Stimulated activated naive CD4-positive, alpha-beta T cell treated with Interleukin-2 at 50 U/mL for 16 hours (primary cell): Measurements from ENCODE around the gene CCDC137.

Source experiments
- DNase-seq: peaks from one replicate; lab custom pipeline; 2025; lab: John Stamatoyannopoulos, UW

CCDC137 gene

DNA sequence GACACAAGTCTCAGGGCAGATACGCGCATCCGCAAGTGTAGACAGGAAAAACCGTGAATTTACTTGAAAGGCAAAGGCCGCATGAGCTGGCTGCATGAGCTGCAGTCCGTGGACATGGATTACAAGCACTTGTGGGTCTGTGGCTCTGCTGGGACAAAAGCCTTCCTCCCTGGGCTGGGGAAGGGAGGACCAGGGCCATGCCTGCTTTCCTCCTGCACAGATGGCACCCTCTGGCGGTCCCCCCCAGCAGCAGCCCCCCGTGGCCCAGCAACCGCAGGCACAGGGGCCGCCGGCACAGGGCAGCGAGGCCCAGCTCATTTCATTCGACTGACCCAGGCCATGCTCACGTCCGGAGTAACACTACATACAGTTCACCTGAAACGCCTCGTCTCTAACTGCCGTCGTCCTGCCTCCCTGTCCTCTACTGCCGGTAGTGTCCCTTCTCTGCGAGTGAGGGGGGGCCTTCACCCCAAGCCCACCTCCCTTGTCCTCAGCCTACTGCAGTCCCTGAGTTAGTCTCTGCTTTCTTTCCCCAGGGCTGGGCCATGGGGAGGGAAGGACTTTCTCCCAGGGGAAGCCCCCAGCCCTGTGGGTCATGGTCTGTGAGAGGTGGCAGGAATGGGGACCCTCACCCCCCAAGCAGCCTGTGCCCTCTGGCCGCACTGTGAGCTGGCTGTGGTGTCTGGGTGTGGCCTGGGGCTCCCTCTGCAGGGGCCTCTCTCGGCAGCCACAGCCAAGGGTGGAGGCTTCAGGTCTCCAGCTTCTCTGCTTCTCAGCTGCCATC lies 34.9 kb downstream of the CCDC137 start:
- DNase-seq = peak; percentile 7

DNA sequence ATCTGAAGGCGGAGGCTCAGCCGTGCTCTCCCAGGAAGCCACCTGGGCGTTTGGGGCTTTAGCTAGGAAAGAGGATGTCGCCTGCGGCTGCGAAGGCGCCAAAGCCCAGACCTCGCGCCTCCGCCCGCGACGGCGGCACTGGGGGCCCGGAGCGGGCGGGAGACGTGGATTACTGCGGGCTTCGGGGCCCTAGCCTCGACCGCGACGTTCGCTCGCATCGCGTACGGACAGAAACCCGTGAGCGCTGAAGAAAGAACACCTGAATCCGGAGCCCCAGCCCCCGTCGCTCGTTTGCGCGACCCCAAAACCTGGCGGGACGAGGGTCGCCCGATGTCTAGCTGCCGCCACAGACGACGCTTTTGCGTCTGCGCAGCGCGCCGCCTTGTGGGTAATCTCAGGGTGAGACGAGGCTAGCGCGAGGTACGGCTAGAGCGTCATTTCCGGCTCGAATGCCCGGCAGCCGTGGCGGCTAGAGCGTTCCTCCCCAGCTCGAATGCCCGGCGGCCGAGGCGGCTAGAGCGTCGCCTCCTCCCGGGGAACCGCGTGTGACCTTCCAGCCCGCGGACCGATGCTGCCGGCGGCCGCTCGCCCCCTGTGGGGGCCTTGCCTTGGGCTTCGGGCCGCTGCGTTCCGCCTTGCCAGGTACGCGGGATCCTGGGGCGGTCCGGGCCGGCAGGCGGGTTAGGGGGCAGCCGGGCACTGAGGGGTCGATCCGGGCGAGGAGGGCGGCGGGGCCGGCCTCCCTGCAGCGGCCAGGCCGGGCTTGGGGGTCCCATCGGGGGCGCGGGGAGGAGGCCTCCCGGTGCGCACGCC lies 36.6 kb downstream of the CCDC137 start, which contains the start of gene MRPL12:
MRPL12 (plus strand) TSS at position 434 of the 813 bp plus-strand sequence; CDS start at position 569, 135 bp downstream.
- DNase-seq = peak; percentile 85

DNA sequence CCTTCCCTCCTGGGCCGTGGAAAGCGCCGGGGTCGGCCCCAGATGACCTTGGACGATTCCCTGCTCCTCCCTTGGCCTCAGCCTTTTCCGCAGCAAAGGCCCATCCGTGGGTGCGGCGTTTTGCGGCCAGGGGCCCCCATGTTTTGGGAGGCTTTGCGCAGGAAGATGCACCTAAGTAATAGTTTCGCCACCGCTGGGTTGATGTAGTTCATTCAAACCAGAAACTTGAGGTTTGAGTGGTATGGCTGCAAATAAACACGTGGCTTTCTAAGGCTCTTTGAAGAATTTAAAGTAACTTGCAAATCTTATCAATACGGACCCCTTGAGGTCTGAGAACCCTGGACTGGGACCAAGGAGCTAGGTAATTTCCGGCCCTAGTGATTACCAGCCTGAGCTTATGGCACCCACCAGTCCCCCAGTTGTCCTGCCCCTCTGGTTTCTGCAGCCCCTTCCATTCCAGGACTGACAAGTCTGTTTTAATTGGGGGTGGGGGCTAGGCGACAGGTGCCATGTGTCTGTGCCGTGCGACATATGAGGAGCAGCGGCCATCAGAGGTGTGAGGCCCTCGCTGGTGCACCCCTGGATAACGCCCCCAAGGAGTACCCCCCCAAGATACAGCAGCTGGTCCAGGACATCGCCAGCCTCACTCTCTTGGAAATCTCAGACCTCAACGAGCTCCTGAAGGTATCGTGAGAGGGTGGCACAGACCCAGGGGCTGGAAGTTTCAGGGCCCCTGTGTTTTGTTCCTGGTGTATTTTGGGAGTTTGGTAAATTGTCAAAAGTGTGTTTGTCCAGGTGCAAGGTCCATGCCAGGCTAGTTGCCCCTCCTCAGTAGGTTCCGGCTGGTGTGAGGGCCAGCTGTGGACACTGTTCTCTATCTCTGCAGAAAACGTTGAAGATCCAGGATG lies 37.5 kb downstream of the CCDC137 start:
- peak; percentile 13 for DNase-seq

DNA sequence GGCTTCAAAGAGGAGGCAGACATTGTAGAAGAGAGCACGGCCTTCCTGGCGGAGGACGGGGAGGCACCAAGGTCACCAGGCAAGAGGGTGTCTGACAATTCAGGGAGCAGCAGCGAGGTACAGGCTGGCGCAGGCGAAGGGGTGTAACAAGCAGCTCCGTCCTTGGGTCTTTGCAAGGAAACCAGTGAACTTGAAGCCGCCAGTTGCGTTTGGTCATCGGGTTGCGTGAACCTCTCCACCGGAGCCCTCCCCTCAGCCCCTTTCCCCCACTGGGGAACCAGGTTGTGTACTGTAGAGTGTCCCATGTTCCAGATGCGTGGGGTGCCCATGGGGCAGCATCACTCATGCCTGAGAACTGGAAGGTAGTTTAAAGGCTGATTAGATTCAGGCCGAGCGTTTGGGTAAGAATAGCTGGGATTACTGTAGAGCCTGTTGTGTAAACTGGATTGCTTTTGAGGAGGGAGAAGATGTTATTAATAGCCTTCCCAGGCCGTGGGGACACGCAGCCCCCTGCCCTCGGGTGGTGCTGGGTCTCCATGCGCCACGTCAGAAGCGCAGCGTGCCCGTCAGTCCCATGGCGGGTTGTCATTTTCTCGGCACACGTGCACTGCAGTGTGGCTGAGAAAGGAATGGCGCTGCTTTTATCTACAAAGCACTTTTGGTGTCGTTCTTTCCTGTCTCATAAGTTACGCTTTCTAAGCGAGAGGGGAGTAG lies 39.1 kb downstream of the CCDC137 start:
- DNase-seq = no peak

DNA sequence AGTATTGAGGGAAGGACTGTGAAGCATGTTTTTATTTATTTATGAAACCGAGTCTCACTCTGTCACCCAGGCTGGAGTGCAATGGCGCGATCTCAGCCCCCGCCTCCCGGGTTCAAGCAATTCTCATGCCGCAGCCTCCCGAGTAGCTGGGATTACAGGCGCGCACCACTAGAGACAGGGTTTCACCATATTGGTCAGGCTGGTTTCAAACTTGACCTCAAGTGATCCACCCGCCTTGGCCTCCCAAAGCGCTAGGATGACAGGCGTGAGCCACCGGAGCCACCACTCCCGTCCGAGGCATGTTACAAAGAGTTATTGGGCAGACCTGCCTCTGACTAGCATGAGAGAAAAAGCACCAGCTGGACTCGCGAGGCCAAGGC lies 39.7 kb downstream of the CCDC137 start:
- DNase-seq = no peak

DNA sequence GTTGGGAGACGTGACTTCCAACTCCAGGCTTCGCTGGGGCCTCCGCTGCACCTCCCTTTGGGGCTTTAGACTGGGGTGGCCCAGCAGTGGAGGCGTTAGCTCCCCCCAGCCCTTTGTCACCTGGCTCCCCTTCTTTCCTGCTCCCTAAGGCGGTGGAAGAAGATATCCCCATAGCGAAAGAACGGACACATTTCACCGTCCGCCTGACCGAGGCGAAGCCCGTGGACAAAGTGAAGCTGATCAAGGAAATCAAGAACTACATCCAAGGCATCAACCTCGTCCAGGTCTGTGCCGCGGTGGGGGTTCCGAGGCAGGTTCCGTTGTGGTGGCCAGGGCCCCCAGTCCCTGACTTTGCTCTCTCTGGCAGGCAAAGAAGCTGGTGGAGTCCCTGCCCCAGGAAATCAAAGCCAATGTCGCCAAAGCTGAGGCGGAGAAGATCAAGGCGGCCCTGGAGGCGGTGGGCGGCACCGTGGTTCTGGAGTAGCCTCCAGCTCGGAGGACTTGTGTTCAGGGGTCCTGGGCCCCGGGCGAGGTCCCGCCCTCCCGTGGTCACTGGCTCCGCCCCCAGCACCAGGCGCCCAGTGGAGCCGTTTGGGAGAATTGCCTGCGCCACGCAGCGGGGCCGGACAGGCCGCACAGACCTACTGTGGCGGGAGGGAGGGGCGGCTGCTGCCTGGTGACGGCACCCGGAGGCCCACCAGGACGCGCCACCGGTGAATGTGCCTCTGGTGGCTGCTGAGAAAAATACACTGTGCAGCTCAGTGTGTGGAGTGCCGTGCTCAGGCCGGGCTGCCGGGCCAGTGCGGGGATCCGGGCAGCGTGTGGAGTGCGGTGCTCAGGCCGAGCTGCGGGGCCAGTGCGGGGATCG lies 40.5 kb downstream of the CCDC137 start:
- no peak for DNase-seq

DNA sequence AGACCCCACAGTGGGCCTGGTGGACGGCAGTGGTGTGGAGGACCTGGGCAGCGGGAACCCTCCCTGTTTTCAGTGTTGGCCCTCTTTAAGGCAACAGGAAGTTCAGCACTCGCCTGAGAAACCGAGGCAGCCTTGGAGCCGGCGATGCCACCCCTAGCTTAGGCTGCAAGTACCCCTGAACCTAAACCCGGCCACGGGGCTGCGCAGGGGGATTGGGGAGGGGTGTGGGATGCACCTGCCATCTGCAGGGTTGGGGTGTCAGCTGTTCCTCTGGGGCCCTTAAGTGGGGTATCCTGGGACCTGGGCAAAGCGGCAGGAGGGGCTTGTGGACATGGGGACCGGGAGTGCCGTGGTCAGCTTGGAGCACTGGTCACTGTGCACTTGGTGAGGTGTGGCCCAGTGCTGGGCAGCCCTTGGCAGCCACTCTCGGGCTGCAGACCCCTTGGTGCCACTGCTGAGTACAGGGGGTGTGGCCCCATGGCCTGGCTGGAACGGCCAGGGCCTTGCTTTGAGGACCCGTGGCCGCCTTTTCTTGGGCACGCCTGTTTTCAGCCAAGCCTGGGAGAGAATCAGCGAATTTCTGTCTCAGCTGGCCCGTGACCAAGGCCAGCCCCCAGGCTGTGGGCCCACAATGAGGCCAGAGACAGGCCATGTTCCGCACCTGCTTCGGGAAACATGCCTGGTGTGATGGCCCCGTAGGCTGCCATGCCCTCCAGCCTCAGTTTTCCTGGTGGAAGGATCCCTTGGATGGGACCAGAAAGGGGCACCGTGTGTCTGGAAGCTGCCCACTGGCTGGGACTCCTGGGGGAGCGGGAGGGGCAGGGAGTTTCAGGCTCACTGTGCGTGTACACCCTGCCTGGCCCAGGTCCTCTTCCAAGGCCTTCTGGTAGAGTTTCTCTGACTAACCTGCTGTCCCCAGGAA lies 41.4 kb downstream of the CCDC137 start:
- DNase-seq = no peak

DNA sequence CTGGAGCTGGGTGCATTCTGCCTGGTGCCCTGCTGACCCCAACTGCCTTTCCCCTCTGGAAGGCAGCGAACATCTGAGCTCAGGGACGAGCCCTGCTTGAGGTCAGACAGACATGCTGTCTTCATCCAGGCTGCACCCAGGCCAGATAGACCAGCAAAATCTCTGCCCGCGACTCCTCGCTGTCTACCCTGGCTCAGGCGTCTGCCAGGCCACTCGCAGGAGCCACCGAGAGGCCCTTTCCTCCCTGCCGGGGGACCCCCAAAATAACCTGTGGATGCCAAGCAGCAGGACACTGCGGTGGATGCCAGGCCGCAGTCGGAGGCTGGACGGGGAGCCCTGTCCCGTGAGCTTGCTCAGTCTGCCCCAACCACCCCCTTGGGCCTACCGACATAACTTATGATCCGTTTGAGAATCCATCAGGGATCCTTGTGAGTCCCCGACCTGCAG lies 42.2 kb downstream of the CCDC137 start:
- DNase-seq = no peak

DNA sequence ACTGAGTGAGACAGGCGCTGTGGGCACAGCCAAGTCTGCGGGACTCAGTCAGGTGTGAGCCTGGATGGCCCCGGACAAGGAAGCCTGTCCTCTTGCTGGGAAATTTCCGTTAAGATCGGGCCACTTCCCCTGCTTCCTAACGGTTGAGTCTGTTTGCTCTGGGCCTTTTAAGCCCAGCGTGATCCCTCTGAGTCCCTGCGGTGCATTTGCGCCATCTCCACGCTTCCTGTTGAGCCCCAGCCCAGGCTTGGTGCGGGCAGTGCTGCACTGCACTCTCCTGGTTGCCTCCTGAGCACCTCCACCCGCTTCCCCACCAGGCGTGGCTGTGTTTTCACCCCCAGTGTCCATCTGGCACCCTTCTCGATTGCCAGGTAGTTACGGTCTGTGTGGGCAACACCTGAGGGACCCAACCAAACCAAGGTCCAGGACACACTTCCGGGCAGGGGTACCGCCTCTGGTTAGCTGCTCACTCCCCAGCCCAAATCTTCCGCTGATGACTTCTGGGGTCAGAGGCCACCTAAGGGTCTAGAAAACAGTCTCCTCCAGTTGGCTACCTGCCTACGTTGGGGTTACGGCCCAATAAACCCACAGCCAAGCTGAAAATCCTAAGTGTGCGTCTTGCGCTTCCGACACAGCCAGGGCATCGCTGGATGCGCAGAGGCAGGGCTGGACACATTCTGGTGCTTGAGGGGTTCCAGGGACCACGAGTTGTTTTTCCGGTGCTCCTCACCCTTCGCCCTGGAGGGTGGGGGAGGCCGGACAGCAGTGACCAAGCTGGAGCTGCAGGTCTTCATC lies 44.2 kb downstream of the CCDC137 start:
- no peak for DNase-seq

DNA sequence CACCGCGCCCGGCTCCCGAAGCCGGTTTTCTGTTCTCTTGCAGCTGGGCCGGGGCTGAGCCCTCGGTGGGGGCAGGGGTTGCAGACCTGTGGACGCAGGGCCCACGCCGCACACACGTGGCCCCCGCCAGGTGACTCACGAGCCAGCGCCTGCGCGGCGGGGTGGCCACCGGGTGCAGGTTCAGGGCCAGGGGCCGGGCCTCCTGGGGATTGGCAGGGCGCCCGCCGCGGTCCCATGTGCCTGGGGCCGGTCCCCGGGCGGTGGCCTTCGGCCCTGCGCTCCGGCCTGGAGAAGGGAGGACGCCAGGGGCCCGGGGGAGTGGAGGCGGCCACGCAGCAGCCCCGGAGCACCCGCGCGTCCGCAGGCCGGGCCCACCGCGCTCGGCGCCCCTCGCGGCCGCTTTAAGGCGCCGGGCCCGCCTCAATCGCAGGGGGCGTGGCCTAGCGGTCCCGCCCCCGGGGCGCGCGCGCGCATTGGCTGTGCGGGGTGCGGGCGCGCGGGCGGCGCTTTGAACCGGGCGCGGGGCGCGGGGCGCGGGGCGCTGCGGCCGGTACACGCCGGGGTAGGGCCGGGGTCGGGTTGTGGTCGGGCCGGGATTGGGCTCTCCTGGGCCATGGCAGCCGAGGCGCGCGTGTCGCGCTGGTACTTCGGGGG lies 45.4 kb downstream of the CCDC137 start, which contains the start of gene SLC25A10:
SLC25A10 (plus strand) TSS at position 471 of the 654 bp plus-strand sequence; CDS start at position 614, 143 bp downstream.
- DNase-seq = peak; percentile 80

DNA sequence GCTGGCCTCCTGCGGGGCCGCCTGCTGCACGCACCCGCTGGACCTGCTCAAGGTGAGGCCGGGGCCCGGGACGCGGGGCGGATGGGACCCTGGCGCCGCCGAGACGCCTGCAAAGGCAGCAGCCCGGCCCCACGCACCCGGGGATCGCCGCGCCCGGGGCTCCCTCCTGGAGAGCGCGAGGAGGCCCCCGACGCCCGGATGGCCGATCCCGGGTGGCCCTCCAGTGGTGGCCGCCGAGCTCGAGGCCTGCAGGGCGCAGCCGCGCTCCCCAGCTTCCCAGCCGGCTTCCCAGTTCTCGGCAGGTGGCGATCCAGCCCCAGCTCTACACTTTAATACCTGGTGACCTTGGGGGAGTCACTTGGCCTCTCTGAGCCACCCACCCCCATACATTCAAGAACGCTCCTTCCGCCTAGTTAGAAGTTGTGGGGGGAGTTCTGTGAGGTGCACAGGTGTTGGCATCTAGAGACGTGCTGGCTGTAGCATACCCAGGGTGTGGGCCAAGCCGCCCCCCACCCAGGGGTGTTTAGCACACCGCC lies 46.0 kb downstream of the CCDC137 start:
- no peak for DNase-seq

DNA sequence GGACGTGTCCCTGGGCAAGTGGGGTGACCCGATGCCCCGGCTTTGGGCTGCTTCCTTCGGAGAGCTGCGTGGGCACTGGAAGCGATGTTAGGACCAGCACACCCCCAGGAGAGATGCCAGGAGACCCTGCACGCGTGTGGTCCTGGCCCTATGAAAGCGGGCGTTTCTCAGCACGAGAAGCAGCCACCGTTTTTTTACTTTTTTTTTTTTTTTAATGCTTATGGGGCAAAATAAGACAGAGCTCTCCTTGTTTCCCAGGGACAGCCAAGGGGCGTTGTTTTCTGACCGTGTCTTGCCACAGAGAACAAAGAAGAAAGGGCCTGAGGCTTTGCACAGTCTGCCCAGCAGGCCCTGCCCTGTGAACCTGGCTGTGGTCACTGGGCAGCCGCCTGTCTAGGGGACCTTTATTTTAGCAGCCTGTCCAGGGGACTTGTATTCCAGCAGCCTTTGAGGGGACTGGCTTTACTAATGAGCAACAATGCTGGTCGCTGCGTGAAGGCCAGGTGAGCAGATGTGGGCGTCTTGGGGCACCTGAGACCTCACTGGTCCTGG lies 46.5 kb downstream of the CCDC137 start:
- DNase-seq = no peak

DNA sequence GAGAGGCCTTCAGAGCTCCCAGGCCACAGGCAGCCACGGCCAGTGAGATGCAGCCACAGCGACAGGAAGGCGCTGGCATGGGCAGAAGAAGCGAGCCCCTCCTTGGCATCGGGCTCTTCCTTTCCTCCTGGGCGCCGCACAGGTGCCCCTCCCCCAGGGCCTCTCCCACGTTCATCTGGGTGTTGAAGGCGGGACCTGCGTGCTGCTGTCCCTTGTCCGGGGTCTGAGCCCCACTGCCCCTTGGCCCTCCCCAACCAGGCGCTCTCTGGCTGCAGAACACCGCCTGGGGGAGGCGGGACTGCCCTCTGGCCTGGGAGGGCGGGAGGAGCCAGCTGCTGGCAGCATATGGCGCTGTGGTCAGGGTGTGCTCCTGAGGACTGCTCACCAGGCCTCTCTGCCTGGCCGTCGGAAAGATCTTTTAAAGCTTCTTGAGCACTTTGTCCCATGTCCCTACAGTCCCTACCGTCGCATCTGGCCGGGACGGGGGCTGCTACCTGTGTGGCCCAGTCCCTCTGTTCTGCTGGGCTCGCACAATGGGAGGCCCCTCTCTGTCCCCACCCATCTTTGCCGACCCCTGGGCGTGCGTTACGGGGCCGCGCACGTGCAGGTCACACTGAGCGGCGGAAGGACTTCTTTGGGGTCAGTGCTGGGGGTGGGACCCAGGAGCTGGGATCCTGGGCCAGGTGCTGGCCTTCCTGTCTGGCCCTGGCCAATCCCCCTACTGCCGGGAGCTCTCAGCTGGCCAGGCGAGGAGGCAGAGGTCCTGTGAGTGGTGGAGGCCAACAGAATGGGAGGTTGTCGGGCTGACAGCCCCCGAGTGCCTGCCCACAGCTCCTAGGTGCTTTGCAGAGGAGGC lies 47.2 kb downstream of the CCDC137 start:
- no peak for DNase-seq

DNA sequence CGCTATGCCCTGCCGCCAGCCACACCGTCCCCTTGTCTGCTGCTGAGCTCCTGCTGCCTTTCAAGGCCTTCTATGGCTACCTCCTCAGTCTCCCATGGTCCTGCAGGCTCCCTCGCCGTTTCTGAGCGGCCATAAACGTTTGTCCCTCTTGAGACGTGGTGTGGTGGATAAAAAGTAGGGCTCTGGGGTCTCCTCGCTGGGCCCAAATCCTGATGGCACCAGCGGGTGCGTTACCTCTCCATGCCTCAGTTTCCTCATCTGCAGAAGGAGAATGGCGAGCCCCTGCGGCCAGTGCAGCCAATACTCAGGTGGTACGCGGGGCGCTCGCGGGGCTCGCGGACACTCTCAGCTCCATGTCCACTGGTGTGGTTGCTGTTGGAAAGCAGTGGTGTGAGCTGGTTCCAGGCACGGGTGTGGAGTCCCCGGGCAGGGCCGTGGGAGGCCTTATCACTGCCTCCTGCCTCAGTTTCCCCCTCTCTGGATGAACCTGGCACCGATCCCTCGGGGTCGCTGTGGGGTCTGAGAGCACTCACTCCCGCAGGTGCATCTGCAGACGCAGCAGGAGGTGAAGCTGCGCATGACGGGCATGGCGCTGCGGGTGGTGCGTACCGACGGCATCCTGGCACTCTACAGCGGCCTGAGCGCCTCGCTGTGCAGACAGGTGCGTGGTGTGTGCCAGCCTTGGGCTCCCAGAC lies 48.0 kb downstream of the CCDC137 start:
- no peak for DNase-seq

DNA sequence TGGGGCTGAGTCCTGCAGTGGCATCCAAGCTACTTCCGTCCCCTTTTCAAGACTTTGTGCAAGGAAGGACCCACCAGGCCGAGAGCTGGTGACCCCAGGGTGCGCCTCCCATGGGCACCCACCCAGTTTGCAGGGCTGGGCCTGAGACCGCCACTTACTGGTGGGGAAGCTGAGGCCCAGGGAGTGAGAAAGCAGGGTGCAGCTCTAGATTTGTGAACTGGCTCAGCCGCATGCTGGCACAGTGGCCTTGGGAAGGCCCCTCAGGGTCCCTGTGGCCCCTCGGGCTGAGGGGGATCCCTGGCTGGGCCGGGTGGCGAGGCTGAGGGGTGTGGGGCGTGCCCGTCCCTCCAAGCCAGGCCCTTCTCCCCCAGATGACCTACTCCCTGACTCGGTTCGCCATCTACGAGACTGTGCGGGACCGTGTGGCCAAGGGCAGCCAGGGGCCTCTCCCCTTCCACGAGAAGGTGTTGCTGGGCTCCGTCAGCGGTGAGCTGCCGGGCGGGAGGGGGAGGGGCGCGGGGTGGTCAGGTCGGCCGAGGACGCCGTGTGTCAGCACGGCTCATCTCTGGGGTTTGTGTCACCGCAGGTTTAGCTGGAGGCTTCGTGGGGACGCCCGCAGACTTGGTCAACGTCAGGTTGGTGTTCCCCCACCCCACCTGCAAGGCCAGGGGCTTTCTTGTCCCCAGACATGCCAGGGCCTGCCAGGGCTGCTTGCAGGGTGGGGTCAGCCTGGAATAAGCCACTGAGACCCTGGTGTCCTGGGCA lies 48.8 kb downstream of the CCDC137 start:
- DNase-seq = no peak
